ENCODE results near the gene PLEKHG3.

PLEKHG3 gene

DNA sequence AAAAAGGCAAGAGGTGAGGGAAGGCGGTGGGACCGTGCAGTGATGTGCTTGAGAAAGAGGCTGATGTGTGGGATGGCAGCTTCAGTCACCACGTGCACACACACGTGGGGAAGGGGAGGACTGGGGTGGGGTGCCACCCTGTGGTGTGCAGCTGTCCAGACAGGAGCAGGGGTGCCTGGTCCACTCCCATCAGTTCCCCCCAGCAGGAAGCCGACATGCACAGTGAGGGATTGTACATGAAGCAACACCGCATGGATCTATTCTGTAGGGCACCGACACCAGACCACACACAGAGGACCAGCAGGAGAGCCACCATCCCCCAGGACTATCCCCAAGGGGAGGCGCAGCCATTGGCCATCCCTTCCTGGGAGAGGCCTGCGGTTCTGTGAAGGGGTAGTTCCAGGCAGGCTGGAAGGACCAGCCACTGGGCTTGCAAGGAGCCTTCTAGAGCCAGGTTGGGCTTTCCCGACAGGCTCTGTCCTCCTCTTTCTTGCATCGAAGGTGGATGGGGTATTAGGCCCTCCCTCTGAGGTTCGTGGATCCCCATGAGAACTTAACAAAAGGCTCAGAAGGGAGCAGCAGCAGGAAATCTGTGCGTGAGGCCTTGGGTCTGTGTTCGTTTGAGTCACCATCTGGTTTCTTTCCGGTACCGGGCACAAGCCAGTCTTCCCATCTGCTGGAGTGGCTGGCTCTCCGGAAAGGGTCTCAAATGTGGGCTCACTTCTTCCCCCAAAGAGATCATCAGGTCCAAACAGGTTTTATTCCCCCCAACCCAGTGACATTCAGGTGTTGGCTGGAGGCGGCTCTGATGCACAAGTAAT lies 59.8 kb downstream of the PLEKHG3 start:
- peak in 6 of 14 donors; percentile 26 to 56 (median 44) for DNase-seq

DNA sequence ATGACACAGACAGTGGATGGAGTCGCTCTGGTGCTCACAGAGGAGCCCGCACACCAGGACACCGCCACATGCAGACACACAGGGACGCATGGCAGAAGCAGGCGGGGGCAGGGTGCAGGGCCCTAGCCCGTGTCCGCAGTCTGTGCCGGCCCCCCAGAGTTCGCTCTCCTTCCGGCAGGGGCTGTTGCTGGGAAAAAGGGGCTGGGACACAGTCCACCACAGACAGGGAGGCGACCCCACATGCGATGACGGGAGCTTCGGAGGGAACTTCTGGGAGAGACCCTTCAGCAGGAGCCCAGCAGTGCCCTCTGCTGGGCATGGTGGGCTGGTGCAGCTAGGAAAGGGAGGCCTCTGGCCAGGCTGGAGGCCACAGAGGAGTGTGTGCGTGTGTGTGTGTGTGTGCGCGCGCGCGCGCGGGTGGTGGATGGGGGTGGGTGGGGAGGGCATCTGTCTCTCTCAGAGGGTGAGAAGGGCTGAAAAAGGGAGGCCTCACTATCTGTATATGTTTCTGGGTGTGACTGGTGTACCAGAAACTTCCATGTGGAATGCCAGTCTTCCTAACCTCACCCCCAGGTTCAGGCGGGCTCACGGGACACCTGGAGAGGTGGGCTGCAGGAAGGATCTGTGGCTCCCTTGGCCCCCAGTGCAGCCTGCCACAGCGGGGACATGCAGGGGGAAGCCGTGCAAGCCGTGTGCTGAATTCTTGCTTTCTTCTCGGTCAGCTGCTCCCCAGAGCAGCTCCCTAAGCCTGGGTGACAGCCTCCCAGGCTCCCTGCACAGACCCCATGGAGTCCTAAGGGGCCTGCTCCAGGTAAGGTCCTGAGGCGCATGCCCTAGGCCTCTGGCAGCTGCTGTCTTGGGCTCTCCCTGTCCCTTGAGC lies 60.7 kb downstream of the PLEKHG3 start:
- DNase-seq = peak in 12 of 14 donors; percentile 29 to 80 (median 63)

DNA sequence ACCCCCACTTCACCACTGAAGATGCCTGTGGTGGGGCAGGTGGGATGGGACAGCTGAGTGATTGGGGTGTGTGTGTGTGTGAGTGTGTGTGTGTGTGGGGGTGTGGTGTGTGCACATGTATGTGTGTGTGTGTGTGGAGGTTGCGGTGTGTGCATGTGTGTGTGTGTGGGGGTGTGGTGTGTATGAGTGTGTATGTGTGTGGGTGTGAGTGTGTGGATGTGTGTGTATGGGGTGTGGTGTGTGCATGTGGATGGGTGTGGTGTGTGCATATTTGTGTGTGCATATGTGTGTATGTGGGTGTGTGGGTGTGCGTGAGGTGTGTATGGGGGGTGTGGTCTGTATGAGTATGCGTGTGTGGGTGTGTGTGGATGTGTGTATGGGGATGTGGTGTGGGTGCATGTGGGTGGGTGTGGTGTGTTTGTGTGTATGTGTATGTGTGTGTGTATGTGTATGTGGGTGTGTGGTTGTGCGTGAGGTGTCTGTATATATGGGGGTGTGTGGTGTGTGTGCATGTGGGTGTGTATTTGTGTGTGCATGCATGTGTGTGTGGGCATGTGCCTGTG lies 61.6 kb downstream of the PLEKHG3 start:
- no peak for DNase-seq

DNA sequence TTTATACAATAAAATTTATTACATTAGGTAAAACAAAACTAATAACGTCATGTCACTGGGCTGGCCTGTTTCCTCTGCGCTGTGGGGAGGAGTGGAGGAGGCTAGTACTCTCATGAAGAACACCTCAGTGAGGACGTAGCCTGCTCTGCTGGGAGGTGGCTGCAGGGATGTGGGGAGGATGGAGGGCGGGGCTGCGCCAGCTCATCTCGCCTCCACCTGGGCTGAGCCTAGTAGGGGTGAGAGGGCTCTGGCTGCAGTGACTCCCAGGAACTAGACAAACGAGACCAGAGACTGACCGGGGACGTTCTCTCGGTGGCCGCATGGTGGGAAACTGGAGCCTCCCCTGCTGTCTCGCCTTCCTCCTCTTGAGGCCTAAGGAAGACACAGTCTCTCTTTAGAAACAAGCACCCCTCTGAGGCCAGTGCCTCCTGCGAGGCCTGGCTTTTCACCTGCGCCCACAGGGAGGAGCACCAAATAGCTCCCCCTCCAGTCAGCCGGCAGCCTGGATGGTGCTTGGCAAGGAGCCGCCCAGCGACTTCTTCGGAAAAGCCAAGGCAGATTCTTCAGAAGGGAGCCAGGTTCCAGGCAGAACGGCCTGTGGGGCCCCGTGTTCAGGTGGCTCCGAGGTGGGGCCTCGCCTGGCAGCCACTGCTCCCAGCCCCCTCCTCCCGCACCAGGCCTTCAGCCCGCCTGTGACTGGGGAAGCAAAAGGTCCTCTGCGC lies 62.4 kb downstream of the PLEKHG3 start:
- peak in 1 of 14 donors; percentile 17 for DNase-seq

DNA sequence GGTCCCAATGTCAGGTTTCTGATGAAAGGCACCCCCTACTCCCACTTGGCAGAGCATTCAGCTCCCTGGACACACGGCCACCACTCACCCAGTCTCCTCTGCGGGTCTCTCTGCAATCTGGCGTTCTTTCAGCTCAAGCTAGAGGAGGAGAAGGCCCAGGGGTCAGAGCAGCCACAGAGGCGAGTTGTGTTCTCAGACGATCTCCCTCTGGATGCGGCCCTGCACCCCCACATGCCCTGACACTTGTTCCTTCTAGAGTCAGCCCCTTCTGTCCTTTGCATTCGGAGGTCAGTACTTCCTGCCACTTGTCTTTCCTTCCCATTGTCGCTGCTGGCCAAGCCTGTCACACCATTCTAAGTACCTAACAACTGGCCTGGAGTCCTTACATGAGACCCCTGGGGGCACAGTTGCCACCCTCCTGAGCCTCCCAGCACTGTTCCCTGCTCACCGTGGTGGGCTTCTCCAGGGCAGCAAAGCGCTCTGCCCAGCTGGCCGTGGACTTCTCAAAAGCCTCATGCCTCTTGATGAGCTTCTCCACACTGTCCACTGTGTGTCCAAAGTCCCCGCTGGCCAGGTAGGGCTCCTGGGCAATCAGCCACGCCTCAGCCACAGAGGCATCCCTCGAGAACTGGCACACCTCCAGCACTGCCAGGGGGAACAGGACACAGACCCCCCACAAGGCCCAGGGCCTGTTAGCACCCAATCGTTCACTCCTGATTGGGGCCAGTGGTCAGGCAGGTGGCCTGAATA lies 63.2 kb downstream of the PLEKHG3 start:
- DNase-seq = no peak

DNA sequence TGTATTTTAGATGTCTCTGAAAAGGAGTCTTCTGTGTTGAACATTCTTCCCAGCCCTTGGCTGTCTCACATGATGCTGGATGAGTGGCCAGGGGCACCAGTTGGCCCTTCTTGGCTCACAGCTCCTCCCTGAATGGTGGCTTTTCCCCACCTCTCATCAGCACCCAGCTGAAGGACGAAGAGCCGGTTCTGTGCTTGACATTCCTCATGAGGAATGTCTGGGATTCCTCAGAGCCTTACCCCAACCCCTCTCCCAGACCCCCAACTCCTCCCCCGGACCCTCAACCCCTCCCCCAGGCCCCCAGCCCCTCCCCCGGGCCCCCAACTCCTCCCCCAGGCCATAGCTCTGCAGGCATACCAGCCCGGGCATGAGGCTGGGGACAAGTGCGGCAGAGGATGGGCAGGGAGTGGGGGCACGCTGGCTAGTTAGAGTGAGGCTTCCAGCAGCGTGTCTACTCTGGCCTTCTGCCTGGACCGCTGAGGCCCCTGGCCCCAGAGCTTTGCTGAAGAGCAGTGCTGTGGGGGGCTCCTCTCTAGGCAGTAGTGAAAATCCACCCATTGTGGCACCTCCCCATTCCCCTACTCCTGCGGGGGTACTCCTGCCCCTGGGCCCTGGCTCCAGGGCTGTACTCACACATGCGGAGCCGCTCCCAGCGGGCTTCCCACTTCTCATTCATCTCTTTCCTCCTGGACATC lies 64.3 kb downstream of the PLEKHG3 start:
- no peak for DNase-seq

DNA sequence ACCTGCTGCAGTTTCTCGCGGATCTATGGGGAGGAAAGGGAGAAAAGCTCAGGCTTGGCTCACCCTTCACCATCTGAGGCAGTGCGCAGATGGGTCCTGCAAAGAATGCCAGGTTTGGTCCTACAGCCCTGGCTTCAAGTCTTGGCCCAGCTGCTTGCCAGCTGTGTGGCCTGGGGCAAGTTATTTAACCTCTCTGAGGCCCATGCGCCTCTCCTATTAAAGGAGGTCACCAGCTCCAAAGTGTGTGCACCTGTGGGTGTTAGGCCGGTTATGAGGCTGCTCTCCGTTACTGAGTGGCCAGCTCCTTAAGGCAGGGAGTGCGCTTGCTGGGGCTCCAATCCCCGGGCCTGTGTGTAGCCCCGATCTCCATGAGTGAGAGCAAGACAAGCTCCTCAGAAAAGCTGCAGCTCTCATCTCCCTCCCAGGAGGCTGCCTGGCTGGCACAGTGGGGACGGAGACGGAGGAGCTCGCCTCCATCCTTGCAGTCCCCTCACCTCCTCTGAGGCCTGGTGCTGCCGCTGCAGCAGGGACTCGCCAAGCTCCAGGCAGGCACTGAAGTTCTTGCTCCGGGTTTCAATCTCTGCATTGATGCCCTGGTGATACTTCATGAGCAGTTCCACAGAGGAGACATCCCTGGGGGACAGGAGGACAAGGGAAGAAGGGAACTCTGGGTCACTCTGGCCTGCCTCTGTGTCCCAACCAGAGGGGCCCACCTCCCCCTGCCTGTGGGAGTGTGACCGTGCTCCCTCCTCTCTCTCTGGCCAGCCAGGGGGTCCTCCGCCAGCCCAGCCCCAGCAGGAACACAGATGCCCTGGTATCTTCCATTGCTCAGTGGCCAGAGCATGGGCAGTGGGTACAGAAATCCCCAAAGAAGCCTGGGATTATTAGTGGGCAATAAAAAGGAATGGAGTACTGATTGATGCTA lies 65.1 kb downstream of the PLEKHG3 start:
- no peak for DNase-seq

DNA sequence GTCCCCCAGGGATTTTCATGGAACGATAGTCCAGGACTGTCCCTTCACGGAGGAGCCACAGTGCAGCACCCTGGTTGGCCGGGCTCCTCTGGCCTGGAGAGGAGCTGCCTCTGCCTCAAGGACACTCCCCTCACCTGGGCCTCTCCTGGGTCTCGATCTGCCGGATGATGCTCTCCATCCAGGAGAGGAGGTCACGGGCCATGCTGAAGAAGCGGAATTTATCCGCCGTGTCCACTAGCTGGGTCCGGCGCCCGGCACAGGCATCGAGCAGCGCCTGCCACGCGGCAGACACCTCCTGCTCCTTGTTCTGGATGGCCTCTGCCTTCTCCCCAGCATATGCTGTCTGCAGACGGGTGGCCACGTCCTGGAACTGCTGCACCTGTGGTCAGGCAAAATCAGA lies 66.5 kb downstream of the PLEKHG3 start:
- no peak for DNase-seq

DNA sequence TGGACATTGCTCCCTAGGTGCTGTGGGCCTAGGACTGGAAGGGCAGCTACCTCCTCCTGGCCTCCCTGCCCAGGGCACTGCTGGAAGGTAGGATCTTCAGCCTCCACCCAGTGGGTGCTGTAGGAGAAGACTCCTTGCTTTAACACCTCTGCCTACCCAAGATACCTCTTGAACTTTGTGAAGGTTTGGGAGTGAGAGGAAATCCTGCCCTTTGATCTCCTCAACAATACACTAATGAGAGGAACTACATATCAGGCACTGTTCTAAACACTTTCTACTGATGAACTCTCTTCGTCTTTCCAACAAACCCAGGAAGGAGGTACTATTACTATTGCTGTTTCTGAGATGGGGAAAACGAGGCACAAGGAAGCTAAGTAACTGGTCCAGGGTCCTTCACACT lies 66.9 kb downstream of the PLEKHG3 start:
- no peak for DNase-seq

DNA sequence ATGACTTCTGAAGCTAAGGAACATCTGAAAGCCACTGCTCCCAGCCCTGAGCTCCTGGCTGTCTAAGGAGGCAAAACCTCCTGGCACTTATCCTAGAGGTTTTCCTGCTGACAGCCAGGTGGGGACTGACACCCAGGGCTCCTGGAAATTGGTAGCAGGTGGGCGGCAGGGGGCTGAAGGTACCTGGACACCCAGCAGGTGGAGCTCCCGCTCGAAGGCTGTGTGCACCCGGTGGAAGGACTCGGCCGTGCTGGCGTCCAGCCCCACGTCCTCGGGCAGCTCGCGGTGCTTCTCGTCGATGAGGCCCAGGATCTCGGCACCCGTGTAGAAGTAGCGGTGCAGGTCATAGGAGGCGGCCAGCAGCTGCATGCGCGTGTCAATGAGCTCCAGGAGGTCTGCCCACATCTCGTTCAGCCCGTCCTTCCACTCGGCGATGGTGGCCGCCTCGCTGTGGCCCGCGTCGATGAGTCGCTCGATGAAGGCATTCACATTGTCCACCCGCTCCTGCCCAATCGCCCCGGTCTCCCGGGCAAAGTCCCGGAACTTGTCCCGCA lies 68.2 kb downstream of the PLEKHG3 start:
- DNase-seq = no peak

DNA sequence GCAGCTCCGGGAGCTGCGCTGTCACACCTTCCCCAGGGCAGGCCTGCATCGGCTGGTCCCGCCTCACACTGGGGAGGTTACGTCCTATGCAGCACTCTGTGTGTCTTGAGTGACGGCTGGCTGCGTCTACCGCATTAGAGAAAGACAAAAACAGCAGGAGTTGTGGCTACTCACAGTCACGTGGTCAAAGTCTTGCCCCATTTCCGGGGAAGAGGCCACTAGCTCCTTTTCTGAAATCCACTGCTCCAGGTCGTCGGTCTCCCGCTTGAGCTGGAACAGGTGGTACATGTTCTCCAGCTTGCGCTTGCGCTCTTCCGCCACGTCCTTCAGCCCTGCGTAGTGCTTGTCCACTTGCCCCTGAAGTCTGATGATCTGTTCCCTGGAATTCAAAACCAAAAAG lies 68.8 kb downstream of the PLEKHG3 start:
- no peak for DNase-seq

DNA sequence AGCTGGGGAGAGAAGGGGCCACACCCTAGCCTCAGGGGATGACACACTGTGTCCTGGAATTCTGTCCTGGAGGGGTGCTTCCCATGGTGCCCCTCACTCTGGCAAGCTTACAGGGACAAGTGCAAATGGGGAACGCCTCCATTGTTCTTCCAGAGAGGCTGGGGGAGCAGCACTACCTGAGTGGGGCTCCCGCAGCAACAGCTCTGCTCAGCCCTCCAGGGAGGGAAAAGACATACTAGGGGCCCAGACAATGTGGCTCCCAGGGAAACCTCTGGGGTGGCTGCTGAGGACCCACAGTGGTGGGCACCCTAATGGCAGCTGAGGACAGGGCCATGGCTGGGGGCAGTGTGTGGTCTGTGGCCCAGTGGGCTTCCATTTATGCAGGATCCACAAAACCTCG lies 69.4 kb downstream of the PLEKHG3 start:
- DNase-seq = no peak

DNA sequence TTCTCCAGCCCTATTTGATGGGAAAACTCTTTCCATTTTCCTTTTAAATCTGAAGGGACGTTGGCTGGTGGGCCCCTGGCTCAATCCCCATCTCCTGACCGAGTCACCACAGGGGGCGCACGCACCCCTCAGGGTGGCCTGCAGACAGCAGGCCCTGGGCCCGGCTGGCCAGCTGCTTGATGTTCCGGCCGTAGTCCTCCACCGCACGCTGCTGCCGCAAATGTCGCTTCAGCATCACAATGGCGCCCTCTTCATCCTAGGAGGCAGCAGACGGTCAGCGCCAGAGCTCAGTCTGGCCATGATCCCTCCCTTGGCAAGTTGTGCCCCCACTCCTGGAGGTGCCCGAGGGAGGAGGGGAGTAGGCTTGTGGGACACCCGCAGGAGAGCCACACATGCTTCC lies 70.0 kb downstream of the PLEKHG3 start:
- DNase-seq = peak in 1 of 14 donors; percentile 26

DNA sequence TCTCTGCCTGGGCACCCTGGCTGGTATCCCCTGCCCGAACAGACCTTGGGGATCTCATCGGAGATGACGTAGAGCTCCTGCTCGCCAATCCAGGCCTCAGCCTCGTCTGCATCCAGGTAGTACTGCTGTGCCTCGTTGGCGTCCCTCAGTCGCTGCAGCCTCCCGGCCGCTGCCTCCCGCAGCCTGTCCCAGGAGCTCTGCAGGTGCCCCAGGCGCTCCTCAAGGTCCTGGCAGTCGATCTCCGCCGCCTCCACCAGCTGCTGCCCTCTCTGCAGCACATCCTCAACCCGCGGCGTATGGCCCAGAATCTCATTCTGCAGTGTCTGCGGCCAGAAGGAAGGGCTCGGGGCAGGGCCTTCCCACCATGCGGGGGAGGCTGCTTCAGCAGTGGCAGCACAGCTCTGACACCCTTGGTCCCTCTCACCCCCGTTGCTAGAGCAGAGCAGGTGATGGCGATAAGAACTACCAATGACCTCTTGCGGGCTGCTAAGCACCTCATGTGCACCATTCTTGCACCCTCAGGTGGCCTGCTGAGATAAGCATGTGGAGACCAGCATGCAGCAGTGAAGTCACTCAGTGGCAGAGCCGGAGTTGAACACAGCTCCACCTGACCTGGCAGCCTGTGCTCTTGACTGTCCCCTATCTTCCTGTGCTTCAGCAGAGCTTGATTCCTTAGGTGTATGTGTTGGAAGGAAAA lies 71.0 kb downstream of the PLEKHG3 start:
- DNase-seq = peak in 1 of 14 donors; percentile 36

DNA sequence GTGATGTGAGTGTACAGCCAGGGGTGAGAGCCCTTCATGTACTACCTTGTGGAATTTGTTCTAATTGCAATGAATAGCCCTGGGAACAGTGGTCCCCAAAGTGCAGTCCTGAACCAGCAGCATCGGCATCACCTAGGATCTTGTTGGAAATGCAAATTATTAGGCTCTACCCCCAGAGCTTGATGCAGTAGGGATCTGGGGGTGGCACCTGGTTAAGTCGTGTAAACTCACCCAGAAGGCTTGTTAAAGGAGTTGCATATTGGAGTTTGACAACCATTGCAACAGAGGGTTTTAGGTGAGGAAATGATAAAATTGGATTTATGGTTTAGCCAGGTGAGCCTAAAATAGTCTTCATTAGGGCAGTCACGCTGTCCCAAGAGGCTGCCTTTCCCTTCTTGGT lies 73.2 kb downstream of the PLEKHG3 start:
- DNase-seq = no peak

DNA sequence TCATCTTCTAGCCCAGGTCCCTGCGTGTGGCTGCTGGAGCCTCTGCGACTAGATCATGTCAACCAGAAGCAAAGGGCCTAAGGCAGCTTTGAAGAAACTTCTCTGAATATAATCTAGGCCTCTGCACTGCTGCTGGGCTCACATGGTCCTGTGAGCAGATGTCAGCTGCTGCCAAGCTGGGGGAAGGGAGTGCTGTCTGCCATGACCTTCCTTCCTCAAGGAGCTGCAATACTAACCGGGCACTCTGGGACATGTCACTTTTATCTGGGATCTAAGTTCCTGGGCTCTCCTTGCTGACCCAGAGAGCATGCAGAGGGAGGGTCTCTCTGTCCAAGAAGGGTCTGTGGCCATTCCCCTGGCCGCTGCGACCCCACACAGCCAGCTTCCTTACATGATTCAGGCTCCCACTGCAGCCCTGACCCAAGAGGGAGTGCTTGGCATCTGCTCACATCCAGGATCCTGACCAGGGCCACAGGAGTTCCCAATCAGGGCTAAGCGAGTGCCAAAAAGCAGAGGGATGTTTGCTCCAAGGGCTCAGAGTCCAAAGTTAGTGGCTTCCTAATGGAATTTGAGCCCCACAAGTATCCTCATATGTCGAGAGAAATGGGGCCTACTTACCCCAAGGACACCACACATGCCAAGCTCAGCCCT lies 74.0 kb downstream of the PLEKHG3 start:
- DNase-seq = no peak

DNA sequence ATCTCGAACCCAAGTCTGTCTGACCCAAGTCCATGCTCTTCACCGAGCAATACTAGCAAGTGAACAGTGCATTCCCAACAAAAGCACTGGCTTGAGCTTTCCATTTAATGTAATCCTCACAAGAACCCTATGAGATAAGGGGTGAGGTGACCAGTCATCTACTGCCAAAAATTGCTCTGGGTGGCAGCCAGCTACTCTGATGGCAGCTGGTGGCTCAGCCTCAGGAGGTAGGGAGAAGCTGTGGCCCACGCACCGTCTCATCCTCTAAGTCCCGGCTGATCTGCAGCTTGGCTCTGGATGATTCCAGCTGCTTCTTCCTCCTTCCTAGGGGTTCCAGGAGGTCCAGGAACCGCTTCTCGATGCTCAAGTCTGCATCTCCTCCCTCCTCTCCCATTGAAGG lies 75.2 kb downstream of the PLEKHG3 start:
- peak in 1 of 14 donors; percentile 75 for DNase-seq

DNA sequence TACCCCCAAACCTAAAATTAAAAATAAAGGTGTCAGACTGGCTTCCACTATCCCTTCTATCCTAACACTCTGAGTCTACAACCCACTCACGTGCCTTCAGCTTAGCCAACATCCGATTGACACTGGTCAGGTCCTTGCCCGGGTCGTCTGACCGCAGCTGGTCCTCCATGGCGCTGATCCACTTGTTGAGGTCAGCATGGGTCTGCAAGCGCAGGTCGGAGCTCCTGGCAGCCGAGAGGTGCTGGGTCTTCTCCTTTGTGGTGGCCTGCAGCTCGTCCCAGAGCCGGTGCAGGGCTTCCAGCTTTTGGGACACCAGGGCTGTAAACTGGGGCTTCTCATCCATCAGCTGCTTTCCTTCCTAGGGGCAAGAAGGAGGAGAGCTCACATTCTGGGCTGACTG lies 78.0 kb downstream of the PLEKHG3 start:
- no peak for DNase-seq

DNA sequence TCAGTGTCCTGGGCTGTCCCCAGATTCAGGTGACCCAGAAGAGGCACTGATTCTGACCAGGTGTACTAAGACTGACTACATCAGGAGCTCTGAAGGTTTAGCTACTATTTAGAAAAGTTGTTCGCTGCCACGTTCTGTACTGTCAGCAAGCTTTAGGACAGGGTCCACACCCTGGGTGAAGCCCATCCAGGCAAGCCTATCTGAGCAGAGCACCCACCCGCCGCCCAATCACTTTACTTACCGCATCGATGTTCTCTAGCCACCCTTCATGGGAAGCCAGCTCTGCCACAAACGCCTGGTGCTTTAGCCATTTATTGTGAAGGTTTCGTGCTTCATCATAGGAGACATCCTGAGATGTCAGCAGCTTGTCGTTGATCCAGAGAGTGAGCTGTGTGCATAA lies 79.8 kb downstream of the PLEKHG3 start:
- no peak for DNase-seq
